GM13976 (cell line): Measurements from ENCODE around the gene SLC17A2.

Source experiments
- DNase-seq: peaks from one replicate; pipeline ENCODE4 v3.0.0; 2012; ENCODE audit warnings: low spot score
- CTCF ChIP-seq: IDR thresholded peaks from 2 replicates; pipeline ENCODE4 v1.5.1; 2012; ENCODE audit warnings: borderline replicate concordance, mild to moderate bottlenecking; ENCODE audit not compliant: insufficient read depth; ENCODE audit errors: extremely low read depth, missing control alignments, control extremely low read depth
- in situ Hi-C: fragments of 300-500 bp; cut with MboI; formaldehyde crosslinking; loops from one replicate; pipeline ENCODE4 v1.12.0; 2022; ENCODE audit warnings: low sequenced_read_pairs, mixed read lengths, inconsistent platforms; ENCODE audit not compliant: unreplicated experiment

The SLC17A2 gene

GRCh38 chr6:25892877-25893276, 37.6 kb downstream of the SLC17A2 start:
- in situ Hi-C loops, result no loop called here

DNA sequence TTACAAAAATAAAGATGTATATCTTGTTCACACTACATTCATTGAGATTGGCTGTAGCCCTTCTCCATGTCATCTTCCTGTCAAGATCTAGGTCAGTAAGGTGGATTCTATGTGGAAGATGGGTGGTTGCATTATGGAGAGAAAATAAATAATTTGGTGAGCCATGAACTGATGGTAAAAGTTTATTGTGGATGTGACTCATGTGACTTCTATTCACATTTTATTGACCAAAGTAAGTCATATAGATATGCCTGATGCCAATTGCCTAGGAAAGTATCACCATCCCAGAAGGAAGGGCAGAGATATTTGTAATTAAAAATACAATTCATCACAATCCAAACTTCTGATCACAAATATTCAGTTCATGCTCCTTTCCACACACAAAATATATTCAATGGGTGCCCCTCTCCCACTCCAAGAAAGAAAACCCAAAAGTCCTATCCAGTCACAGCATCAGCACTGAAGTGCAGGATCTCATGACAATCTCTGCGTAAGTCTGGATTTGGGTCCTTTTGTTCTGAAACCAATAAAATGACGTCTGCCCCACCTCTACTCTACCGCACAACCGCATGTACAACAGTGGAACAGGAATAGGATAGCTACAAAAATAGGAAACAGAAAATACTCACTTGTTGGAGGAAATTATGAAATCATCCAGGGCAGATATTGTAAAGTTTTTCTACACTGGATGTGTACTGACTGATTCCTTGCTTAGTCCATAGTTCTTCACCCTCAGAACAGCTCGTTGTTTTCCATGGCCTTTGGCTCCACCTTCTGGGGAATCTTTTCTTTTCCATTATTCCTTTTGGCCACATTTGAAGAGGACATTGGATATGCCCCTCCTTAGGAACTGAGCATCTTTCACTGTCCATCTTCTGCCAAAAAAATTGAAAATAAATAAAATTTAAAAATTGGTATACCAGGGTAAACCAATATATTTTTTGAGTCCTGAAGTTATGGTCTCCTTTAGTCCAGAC, 40.3 kb downstream of the SLC17A2 start:
- DNase-seq, result no peak
- in situ Hi-C loops, result no loop called here
- TF ChIP-seq CTCF, result peak; percentile 8

More at GRCh38 chr6:25892877-25893276, 37.6 kb downstream of the SLC17A2 start:
- DNase-seq, result no peak
- TF ChIP-seq CTCF, result no peak

DNA sequence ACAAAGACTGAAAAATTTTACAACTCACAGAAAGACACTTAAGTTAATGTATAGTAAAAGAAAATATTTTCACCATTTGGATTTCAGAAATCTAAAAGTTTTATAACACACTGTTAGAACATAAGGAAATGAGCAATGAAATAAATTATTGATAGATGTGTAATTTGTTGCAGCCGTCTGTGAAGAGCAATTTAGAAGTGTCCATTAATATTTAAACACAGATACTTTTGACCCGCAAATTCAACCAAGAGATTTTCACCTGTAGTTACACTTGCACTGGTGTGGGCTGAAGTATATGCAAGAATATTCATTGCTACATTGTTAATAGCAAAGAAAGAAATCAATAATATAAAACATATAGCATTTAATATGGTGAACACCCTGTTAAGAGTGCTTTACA, 41.9 kb downstream of the SLC17A2 start:
- DNase-seq, result no peak
- in situ Hi-C loops, result no loop called here
- TF ChIP-seq CTCF, result no peak

DNA sequence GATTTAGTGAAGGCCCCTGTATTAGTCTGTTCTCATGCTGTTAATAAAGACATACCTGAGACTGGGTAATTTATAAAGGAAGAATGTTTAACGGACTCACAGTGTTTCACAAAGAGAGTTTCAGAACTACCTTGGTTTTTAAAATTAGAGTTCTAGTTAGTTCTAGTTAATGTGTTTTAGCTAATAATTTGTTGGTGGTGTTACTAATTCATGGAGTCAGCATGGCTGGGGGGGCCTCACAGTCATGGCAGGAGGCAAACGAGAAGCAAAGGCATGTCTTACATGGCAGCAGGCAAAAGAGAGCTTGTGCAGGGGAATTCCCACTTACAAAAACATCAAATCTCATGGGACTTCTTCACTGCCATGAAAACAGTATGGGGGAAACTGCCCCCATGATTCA, 44.4 kb downstream of the SLC17A2 start:
- no peak for DNase-seq
- no peak for TF ChIP-seq CTCF
- in situ Hi-C loops, result no loop called here

DNA sequence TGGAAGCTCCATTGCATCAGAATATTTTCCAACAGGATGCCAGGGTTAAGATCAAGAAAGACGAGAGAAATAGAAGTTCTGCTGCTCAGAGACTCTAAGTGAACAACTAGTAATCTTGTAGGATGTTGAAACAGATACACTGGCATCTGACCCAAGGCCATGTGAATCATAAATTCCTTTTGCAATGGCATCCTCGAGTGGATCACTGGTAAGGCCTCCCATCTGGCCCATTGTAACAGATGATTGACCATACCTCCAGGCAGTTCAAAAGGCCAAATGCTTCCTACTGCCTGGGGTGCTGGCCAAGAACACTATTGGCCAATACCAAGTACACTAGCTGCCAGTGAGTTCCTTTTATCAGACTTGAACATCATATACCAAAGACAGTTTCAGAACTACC, 46.5 kb downstream of the SLC17A2 start:
- no peak for DNase-seq
- no peak for TF ChIP-seq CTCF
- in situ Hi-C loops, result no loop called here

- no peak for DNase-seq
- in situ Hi-C loops, result no loop called here
- no peak for TF ChIP-seq CTCF
Observed at GRCh38 chr6:25883536-25883935, 47.0 kb downstream of the SLC17A2 start.
